T-cell (primary cell): ENCODE measurements around the gene MAP7D3. TPM values are rescaled to one million over a fixed set of nuclear protein-coding genes. Genes with fewer than 3 reads are reported as not detected.

Experiments
- ATAC-seq, 4 experiments: fragments of 200-7000 bp in 3 of 4; fragments of 150-1000 bp in 1 of 4; cut with Tn5 transposase; replicated peaks in 1 of 4; 1 replicate in 3 of 4; 2 replicates in 1 of 4; pipeline ENCODE4 v1.10.0; 2021; ENCODE audit warnings: moderate library complexity in 3 of 4, mild to moderate bottlenecking in 2 of 4, moderate number of reproducible peaks in 1 of 4
- CTCF ChIA-PET, 2 donors: fragments of 300-600 bp; sonication (Branson Sonifier 250); formaldehyde crosslinking; loops; one replicate each; lab custom pipeline; 2022; ENCODE audit warnings: antibody characterized with exemption in 2 of 2; lab: Charles Lee
- POLR2A ChIA-PET, 2 donors: fragments of 300-600 bp; sonication (Branson Sonifier 250); formaldehyde crosslinking; loops; one replicate each; lab custom pipeline; 2022; ENCODE audit warnings: antibody characterized with exemption in 2 of 2; lab: Charles Lee
- DNase-seq, 35 experiments: peaks; one replicate each; pipeline versions ENCODE4 v3.0.0 to v3.0.0-alpha.2; 2013 to 2023
- H3K27ac ChIP-seq: one replicate; pipeline ENCODE4 v1.5.1; 2013; ENCODE audit warnings: low read length
- H3K27me3 ChIP-seq, 2 experiments: replicated peaks in 1 of 2; 1 replicate in 1 of 2; 2 replicates in 1 of 2; pipeline versions ENCODE4 v1.6.1 to v1.7.0; 2013; ENCODE audit warnings: low read length in 1 of 2, mixed read lengths in 1 of 2; ENCODE audit not compliant: control insufficient read depth in 2 of 2, insufficient read depth in 2 of 2; ENCODE audit errors: extremely low read depth in 1 of 2
- H3K36me3 ChIP-seq, 2 donors: 1 replicate in 1 of 2; 2 replicates in 1 of 2; pipeline versions ENCODE4 v1.6.1 to v1.7.0; 2013; ENCODE audit warnings: low read length in 1 of 2; ENCODE audit not compliant: control insufficient read depth in 2 of 2, insufficient read depth in 1 of 2; ENCODE audit errors: extremely low read depth in 1 of 2
- H3K4me1 ChIP-seq, 2 experiments: 1 replicate in 1 of 2; 2 replicates in 1 of 2; pipeline versions ENCODE4 v1.6.1 to v1.7.0; 2013; ENCODE audit warnings: low read length in 2 of 2, mixed read lengths in 1 of 2; ENCODE audit not compliant: insufficient read depth in 2 of 2, control insufficient read depth in 1 of 2; ENCODE audit errors: extremely low read depth in 1 of 2
- H3K4me3 ChIP-seq, 2 donors: 1 replicate in 1 of 2; 2 replicates in 1 of 2; pipeline versions ENCODE4 v1.5.1 to v1.7.0; 2013; ENCODE audit warnings: mild to moderate bottlenecking in 2 of 2, low read length in 1 of 2, moderate library complexity in 1 of 2; ENCODE audit not compliant: control insufficient read depth in 1 of 2; ENCODE audit errors: extremely low read depth in 1 of 2
- H3K9me3 ChIP-seq: 2 replicates; pipeline ENCODE4 v1.7.0; 2013
- H3K27ac Mint-ChIP-seq, 2 donors: one replicate each; pipeline ENCODE4 v1.8.0; 2020 to 2021; ENCODE audit warnings: mild to moderate bottlenecking in 2 of 2, mixed read lengths in 2 of 2
- H3K27me3 Mint-ChIP-seq, 2 donors: one replicate each; pipeline ENCODE4 v1.8.0; 2021 to 2022; ENCODE audit warnings: mixed read lengths in 2 of 2
- H3K36me3 Mint-ChIP-seq: one replicate; pipeline ENCODE4 v1.8.0; 2021; ENCODE audit warnings: mixed read lengths
- H3K4me1 Mint-ChIP-seq, 3 donors: one replicate each; pipeline ENCODE4 v1.8.0; 2020 to 2022; ENCODE audit warnings: mixed read lengths in 3 of 3, mild to moderate bottlenecking in 1 of 3
- H3K4me3 Mint-ChIP-seq, 3 donors: one replicate each; pipeline ENCODE4 v1.8.0; 2020 to 2022; ENCODE audit warnings: mild to moderate bottlenecking in 3 of 3, mixed read lengths in 3 of 3, moderate library complexity in 3 of 3
- H3K9me3 Mint-ChIP-seq, 3 donors: one replicate each; pipeline ENCODE4 v1.8.0; 2020 to 2022; ENCODE audit warnings: mixed read lengths in 3 of 3
- WGBS: methylation state at CpG from one replicate; pipeline ENCODE4 v1.1.5; 2013; ENCODE audit warnings: missing lambda C conversion rate; ENCODE audit not compliant: insufficient coverage; 5-methylcytosine and 5-hydroxymethylcytosine counted together
- total RNA-seq, 35 experiments: library from RNA in 6 of 35; stranded (reverse) in 6 of 35; fragments of 120-200 nt in 1 of 35; gene quantifications; one replicate each; pipeline versions ENCODE4 v1.2.1 to v1.2.4 and lab custom pipeline; 2013 to 2026

The MAP7D3 gene
- total RNA-seq, 5 donors from 2014 or later (not counting 1 experiment from before 2014, with no cell fraction given): 6.5 to 10.5 (median 9.7) TPM

- H3K36me3 ChIP-seq: peaks cover 0 to 42% of the 10 kb centered on the region in 2 donors
- WGBS: 100% methylated on average over 2 of the region's 3 CpGs
- CTCF ChIA-PET: no interaction called here
Measured at GRCh38 chrX:136220951-136221350, 30.2 kb downstream of the MAP7D3 start.

GRCh38 chrX:136220540-136220939 lies 30.7 kb downstream of the MAP7D3 start:
- DNase-seq: no peak
- peaks cover 0 to 4% of the 10 kb centered on the region in 2 donors for H3K27me3 Mint-ChIP-seq
- no peak overlapping the region for H3K27ac ChIP-seq
- H3K36me3 ChIP-seq: peaks cover 0 to 42% of the 10 kb centered on the region in 2 donors
- H3K4me3 Mint-ChIP-seq: no peak overlapping the region
- H3K9me3 ChIP-seq: no peaks in the 10 kb centered on the region
- no peak overlapping the region for H3K27ac Mint-ChIP-seq
- H3K36me3 Mint-ChIP-seq: peaks cover 25% of the 10 kb centered on the region
- H3K4me1 Mint-ChIP-seq: no peaks in the 10 kb centered on the region
- ChIA-PET POLR2A (no interaction called here), CTCF (no interaction called here)
- no peak overlapping the region for H3K4me3 ChIP-seq
- WGBS: no CpG with 5 or more reads among the region's 4 CpGs
- H3K27me3 ChIP-seq: no peaks in the 10 kb centered on the region
- H3K9me3 Mint-ChIP-seq: no peaks in the 10 kb centered on the region
- H3K4me1 ChIP-seq: no peaks in the 10 kb centered on the region
- no peak for ATAC-seq

More at GRCh38 chrX:136220951-136221350, 30.2 kb downstream of the MAP7D3 start:
- Mint-ChIP-seq H3K27ac (no peak overlapping the region), H3K9me3 (no peaks in the 10 kb centered on the region), H3K4me3 (no peak overlapping the region), H3K27me3 (peaks cover 0 to 4% of the 10 kb centered on the region in 2 donors), H3K4me1 (no peaks in the 10 kb centered on the region), H3K36me3 (peaks cover 28% of the 10 kb centered on the region)
- Histone ChIP-seq H3K9me3 (no peaks in the 10 kb centered on the region), H3K4me1 (no peaks in the 10 kb centered on the region), H3K4me3 (no peak overlapping the region), H3K27me3 (no peaks in the 10 kb centered on the region), H3K27ac (no peak overlapping the region)
- no peak for ATAC-seq
- POLR2A ChIA-PET: no interaction called here
- DNase-seq: no peak

GRCh38 chrX:136219893-136220292 lies 31.3 kb downstream of the MAP7D3 start:
- no peak overlapping the region for H3K4me3 Mint-ChIP-seq
- no peak overlapping the region for H3K27ac ChIP-seq
- no peak overlapping the region for H3K27ac Mint-ChIP-seq
- DNase-seq (no peak), ATAC-seq (no peak)
- no peaks in the 10 kb centered on the region for H3K4me1 ChIP-seq
- peaks cover 0 to 4% of the 10 kb centered on the region in 2 donors for H3K27me3 Mint-ChIP-seq
- H3K9me3 Mint-ChIP-seq: no peaks in the 10 kb centered on the region
- H3K4me3 ChIP-seq: no peak overlapping the region
- H3K9me3 ChIP-seq: no peaks in the 10 kb centered on the region
- H3K27me3 ChIP-seq: no peaks in the 10 kb centered on the region
- peaks cover 0 to 39% of the 10 kb centered on the region in 2 donors for H3K36me3 ChIP-seq
- no peaks in the 10 kb centered on the region for H3K4me1 Mint-ChIP-seq
- CTCF ChIA-PET: no interaction called here
- POLR2A ChIA-PET: no interaction called here
- H3K36me3 Mint-ChIP-seq: peaks cover 21% of the 10 kb centered on the region
- WGBS: 100% methylated on average over 1 of the region's 5 CpGs

GRCh38 chrX:136215559-136215958 lies 35.6 kb downstream of the MAP7D3 start:
- H3K4me3 Mint-ChIP-seq: no peak overlapping the region
- Histone ChIP-seq H3K36me3 (peaks cover 0 to 13% of the 10 kb centered on the region in 2 donors), H3K27ac (no peak overlapping the region), H3K27me3 (no peaks in the 10 kb centered on the region), H3K4me3 (no peak overlapping the region), H3K9me3 (no peaks in the 10 kb centered on the region), H3K4me1 (no peaks in the 10 kb centered on the region)
- H3K27ac Mint-ChIP-seq: no peak overlapping the region
- ATAC-seq: no peak
- H3K27me3 Mint-ChIP-seq: peaks cover 0 to 5% of the 10 kb centered on the region in 2 donors
- no peaks in the 10 kb centered on the region for H3K9me3 Mint-ChIP-seq
- POLR2A ChIA-PET: no interaction called here
- no peak for DNase-seq
- H3K36me3 Mint-ChIP-seq: peaks cover 4% of the 10 kb centered on the region
- H3K4me1 Mint-ChIP-seq: no peaks in the 10 kb centered on the region
- CTCF ChIA-PET: no interaction called here

- H3K27me3 ChIP-seq: no peaks in the 10 kb centered on the region
- H3K4me3 ChIP-seq: no peak overlapping the region
- H3K27ac Mint-ChIP-seq: no peak overlapping the region
- ATAC-seq (no peak), DNase-seq (no peak)
- H3K36me3 Mint-ChIP-seq: peaks cover 3% of the 10 kb centered on the region
- 100% methylated on average over 5 of the region's 7 CpGs for WGBS
- CTCF ChIA-PET: no interaction called here
- no peaks in the 10 kb centered on the region for H3K4me1 ChIP-seq
- H3K27ac ChIP-seq: no peak overlapping the region
- no peak overlapping the region for H3K4me3 Mint-ChIP-seq
- no peaks in the 10 kb centered on the region for H3K9me3 ChIP-seq
- POLR2A ChIA-PET: no interaction called here
- H3K27me3 Mint-ChIP-seq: peaks cover 0 to 11% of the 10 kb centered on the region in 2 donors
- H3K4me1 Mint-ChIP-seq: peaks cover 0 to 4% (median 0%) of the 10 kb centered on the region in 3 donors
- H3K9me3 Mint-ChIP-seq: no peaks in the 10 kb centered on the region
- peaks cover 0 to 5% of the 10 kb centered on the region in 2 donors for H3K36me3 ChIP-seq
Measured at GRCh38 chrX:136214551-136214950, 36.6 kb downstream of the MAP7D3 start.

- CTCF ChIA-PET: interaction anchor here in 1 of 2 donors (1.2 kb wide), 1 partner anchor 184 kb away, joined by 3 read pairs; no protein-coding TSS in a partner anchor
Measured at GRCh38 chrX:136212557-136213111, 38.6 kb downstream of the MAP7D3 start.

More at GRCh38 chrX:136212557-136213111, 38.6 kb downstream of the MAP7D3 start:
- no peaks in the 10 kb centered on the region for H3K9me3 ChIP-seq
- peaks cover 0 to 9% (median 0%) of the 10 kb centered on the region in 3 donors for H3K4me1 Mint-ChIP-seq
- H3K27ac ChIP-seq: no peak overlapping the region
- POLR2A ChIA-PET: no interaction called here
- peaks cover 0 to 11% of the 10 kb centered on the region in 2 donors for H3K27me3 Mint-ChIP-seq
- WGBS: 95% methylated on average over 4 of the region's 17 CpGs
- H3K4me1 ChIP-seq: no peaks in the 10 kb centered on the region
- no peak overlapping the region for H3K27ac Mint-ChIP-seq
- H3K36me3 Mint-ChIP-seq: no peaks in the 10 kb centered on the region
- no peaks in the 10 kb centered on the region for H3K27me3 ChIP-seq
- ATAC-seq (no peak), DNase-seq (no peak)
- H3K4me3 Mint-ChIP-seq: no peak overlapping the region
- peaks cover 0 to 2% of the 10 kb centered on the region in 2 donors for H3K36me3 ChIP-seq
- H3K4me3 ChIP-seq: no peak overlapping the region
- no peaks in the 10 kb centered on the region for H3K9me3 Mint-ChIP-seq
